K562 (cell line): Measurements from ENCODE around the gene POU4F3.

Source experiments
- CTCF ChIP-seq, 3 experiments: IDR thresholded peaks in 2 of 3; conservative IDR thresholded peaks in 1 of 3; 2 replicates each; pipeline ENCODE4 v1.5.1; 2011 to 2012; ENCODE audit warnings: low read length in 3 of 3, mild to moderate bottlenecking in 3 of 3, control low read depth in 2 of 3, improper control_type of control experiment in 1 of 3, inconsistent platforms in 1 of 3, low read depth in 1 of 3, mixed read lengths in 1 of 3, moderate library complexity in 1 of 3; ENCODE audit not compliant: insufficient read depth in 2 of 3
- GTF2F1 ChIP-seq: IDR thresholded peaks from 2 replicates; pipeline ENCODE4 v1.6.1; 2011; ENCODE audit warnings: low read depth, low read length, improper control_type of control experiment
- KAT8 ChIP-seq: fragments of 450-650 bp; IDR thresholded peaks from 2 replicates; pipeline ENCODE4 v1.6.1; 2016; ENCODE audit warnings: low read depth, mild to moderate bottlenecking
- KDM4B ChIP-seq, 2 experiments: fragments of 450-650 bp in 1 of 2; sonication (generic) in 1 of 2; IDR thresholded peaks; 2 replicates each; pipeline ENCODE4 v1.6.1; 2016 to 2017; ENCODE audit warnings: borderline replicate concordance in 2 of 2, antibody characterized with exemption in 1 of 2, low read depth in 1 of 2, mild to moderate bottlenecking in 1 of 2
- MEIS2 ChIP-seq: fragments of 450-650 bp; IDR thresholded peaks from 2 replicates; pipeline ENCODE4 v1.6.1; 2014; ENCODE audit warnings: mild to moderate bottlenecking; ENCODE audit not compliant: partially characterized antibody
- NCOA2 ChIP-seq, 2 experiments: fragments of 450-650 bp; IDR thresholded peaks; 2 replicates each; pipeline ENCODE4 v1.6.1; 2018; ENCODE audit warnings: mild to moderate bottlenecking in 2 of 2, moderate library complexity in 1 of 2; ENCODE audit not compliant: partially characterized antibody in 2 of 2
- NR1H2 ChIP-seq: sonication (generic); formaldehyde crosslinking; IDR thresholded peaks from 2 replicates; pipeline ENCODE4 v1.4.0; 2020; ENCODE audit warnings: mild to moderate bottlenecking, missing genetic modification reagents
- TAF1 ChIP-seq: IDR thresholded peaks from 2 replicates; pipeline ENCODE4 v1.6.1; 2011; ENCODE audit warnings: mild to moderate bottlenecking, low read length, moderate library complexity; ENCODE audit not compliant: insufficient read depth, control insufficient read depth, severe bottlenecking; ENCODE audit errors: extremely low read depth
- TF ChIP-seq, protein P1 (sequence below), 2 experiments: fragments of 450-650 bp; formaldehyde crosslinking in 1 of 2; IDR thresholded peaks; 2 replicates each; pipeline versions ENCODE4 v1.4.0 to v1.6.1; 2014 to 2020; ENCODE audit warnings: mild to moderate bottlenecking in 2 of 2, borderline replicate concordance in 1 of 2, low read depth in 1 of 2
- TF ChIP-seq, protein P2 (sequence below): sonication (generic); formaldehyde crosslinking; IDR thresholded peaks from 2 replicates; pipeline ENCODE4 v1.8.1; 2022; ENCODE audit warnings: missing genetic modification reagents

DNA sequence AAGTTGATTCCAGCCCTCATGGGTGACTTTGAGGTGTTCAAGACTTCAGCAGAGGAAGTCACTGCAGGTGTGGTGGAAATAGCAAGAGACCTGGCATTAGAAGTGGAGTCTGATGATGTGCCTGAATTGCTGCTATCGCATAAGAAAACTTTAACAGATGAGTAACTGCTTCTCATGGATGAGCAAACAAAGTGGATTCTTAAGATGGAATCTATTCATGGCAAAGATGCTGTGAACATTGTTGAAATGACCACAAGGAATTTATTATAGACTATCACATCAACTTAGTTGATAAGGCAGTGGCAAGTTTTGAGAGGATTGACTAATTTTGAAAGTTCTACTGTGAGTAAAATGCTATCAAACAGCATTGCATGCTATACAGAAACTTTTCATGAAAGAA lies 17.1 kb upstream of the POU4F3 start:
- TF ChIP-seq, protein P1, sequence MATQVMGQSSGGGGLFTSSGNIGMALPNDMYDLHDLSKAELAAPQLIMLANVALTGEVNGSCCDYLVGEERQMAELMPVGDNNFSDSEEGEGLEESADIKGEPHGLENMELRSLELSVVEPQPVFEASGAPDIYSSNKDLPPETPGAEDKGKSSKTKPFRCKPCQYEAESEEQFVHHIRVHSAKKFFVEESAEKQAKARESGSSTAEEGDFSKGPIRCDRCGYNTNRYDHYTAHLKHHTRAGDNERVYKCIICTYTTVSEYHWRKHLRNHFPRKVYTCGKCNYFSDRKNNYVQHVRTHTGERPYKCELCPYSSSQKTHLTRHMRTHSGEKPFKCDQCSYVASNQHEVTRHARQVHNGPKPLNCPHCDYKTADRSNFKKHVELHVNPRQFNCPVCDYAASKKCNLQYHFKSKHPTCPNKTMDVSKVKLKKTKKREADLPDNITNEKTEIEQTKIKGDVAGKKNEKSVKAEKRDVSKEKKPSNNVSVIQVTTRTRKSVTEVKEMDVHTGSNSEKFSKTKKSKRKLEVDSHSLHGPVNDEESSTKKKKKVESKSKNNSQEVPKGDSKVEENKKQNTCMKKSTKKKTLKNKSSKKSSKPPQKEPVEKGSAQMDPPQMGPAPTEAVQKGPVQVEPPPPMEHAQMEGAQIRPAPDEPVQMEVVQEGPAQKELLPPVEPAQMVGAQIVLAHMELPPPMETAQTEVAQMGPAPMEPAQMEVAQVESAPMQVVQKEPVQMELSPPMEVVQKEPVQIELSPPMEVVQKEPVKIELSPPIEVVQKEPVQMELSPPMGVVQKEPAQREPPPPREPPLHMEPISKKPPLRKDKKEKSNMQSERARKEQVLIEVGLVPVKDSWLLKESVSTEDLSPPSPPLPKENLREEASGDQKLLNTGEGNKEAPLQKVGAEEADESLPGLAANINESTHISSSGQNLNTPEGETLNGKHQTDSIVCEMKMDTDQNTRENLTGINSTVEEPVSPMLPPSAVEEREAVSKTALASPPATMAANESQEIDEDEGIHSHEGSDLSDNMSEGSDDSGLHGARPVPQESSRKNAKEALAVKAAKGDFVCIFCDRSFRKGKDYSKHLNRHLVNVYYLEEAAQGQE (IDR thresholded peaks at IDR 0.05; ENCODE audit: borderline replicate concordance) = no peak
- TF ChIP-seq, protein P1 (CRISPR knock-in tag; IDR thresholded peaks at IDR 0.05; ENCODE audit: low read depth) = no peak
- TF ChIP-seq KDM4B (IDR thresholded peaks at IDR 0.05; ENCODE audit: borderline replicate concordance in 2 of 2, low read depth in 1 of 2) = no peak
- no peak for TF ChIP-seq TAF1
- no peak for TF ChIP-seq MEIS2
- no peak for TF ChIP-seq KAT8
- no peak for TF ChIP-seq NCOA2 (IDR thresholded peaks at IDR 0.05; ENCODE audit: partially characterized antibody in 2 of 2)
- no peak for TF ChIP-seq NR1H2 (CRISPR knock-in tag)
- TF ChIP-seq GTF2F1 = no peak
- TF ChIP-seq, protein P2, sequence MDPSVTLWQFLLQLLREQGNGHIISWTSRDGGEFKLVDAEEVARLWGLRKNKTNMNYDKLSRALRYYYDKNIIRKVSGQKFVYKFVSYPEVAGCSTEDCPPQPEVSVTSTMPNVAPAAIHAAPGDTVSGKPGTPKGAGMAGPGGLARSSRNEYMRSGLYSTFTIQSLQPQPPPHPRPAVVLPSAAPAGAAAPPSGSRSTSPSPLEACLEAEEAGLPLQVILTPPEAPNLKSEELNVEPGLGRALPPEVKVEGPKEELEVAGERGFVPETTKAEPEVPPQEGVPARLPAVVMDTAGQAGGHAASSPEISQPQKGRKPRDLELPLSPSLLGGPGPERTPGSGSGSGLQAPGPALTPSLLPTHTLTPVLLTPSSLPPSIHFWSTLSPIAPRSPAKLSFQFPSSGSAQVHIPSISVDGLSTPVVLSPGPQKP = no peak
- TF ChIP-seq CTCF (IDR thresholded peaks at IDR 0.05 in 2 of 3, conservative IDR thresholded peaks at IDR 0.05 in 1 of 3; ENCODE audit: insufficient read depth in 2 of 3, low read depth in 1 of 3, low read length in 3 of 3) = no peak
